BE2C (cell line): ENCODE measurements around the gene LAMA2.

Experiments
- DNase-seq: peaks from one replicate; pipeline ENCODE4 v3.0.0-alpha.2; 2020
- H3K27me3 ChIP-seq: fragments of 250-450 bp; sonication (Bioruptor Pico); 2 replicates; pipeline ENCODE4 v1.5.1; 2020; ENCODE audit warnings: mild to moderate bottlenecking
- H3K36me3 ChIP-seq: fragments of 250-450 bp; sonication (Bioruptor Pico); 2 replicates; pipeline ENCODE4 v1.5.1; 2020; ENCODE audit warnings: mild to moderate bottlenecking
- H3K4me1 ChIP-seq: fragments of 250-450 bp; sonication (Bioruptor Pico); 2 replicates; pipeline ENCODE4 v1.5.1; 2020
- H3K4me3 ChIP-seq: 2 replicates; pipeline ENCODE4 v1.5.1; 2011; ENCODE audit warnings: low read depth, low read length
- H3K9me3 ChIP-seq: fragments of 250-450 bp; sonication (Bioruptor Pico); 2 replicates; pipeline ENCODE4 v1.5.1; 2020
- TF ChIP-seq, protein P1 (sequence below): IDR thresholded peaks from 2 replicates; pipeline ENCODE4 v1.5.1; 2012; ENCODE audit warnings: mild to moderate bottlenecking, low read depth, low read length

Gene LAMA2

GRCh38 chr6:129192458-129192989 lies 309.6 kb downstream of the LAMA2 start:
- Histone ChIP-seq H3K9me3 (no peaks in the 10 kb centered on the region), H3K4me3 (no peak overlapping the region), H3K4me1 (no peaks in the 10 kb centered on the region), H3K36me3 (no peaks in the 10 kb centered on the region), H3K27me3 (no peaks in the 10 kb centered on the region)
- TF ChIP-seq, protein P1, sequence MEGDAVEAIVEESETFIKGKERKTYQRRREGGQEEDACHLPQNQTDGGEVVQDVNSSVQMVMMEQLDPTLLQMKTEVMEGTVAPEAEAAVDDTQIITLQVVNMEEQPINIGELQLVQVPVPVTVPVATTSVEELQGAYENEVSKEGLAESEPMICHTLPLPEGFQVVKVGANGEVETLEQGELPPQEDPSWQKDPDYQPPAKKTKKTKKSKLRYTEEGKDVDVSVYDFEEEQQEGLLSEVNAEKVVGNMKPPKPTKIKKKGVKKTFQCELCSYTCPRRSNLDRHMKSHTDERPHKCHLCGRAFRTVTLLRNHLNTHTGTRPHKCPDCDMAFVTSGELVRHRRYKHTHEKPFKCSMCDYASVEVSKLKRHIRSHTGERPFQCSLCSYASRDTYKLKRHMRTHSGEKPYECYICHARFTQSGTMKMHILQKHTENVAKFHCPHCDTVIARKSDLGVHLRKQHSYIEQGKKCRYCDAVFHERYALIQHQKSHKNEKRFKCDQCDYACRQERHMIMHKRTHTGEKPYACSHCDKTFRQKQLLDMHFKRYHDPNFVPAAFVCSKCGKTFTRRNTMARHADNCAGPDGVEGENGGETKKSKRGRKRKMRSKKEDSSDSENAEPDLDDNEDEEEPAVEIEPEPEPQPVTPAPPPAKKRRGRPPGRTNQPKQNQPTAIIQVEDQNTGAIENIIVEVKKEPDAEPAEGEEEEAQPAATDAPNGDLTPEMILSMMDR: no peak
- DNase-seq: no peak

DNA sequence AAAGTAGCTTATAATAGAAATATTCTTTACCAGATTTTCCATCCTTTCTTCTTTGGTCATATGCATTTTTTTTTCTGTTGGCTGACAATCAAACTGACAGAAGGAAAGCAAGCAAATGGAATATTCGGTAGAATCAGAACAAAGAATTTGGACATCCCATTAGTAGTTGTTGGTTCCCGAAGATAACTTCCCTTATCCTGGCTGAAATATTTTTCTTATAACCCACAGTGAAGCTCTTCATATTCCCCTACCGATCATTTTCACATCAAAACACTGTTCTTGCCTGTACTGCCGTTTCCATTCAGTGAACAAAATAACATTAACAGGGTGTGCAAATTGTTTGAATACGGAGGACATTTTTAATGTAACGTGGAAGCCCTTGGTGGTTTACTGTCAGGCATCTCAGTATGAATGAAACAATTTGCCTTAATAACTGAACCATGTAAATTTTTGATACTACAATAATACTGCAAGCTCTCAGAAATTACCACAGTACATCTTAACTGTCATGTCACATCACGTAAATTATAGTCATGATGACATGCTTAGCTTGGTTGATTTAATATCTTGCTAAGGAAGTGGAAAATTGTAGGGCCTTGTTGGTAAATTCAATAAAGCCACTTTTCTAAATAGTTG lies 311.5 kb downstream of the LAMA2 start:
- H3K27me3 ChIP-seq: no peaks in the 10 kb centered on the region
- H3K4me1 ChIP-seq: no peaks in the 10 kb centered on the region
- H3K9me3 ChIP-seq: no peaks in the 10 kb centered on the region
- no peak for DNase-seq
- no peaks in the 10 kb centered on the region for H3K36me3 ChIP-seq
- TF ChIP-seq, protein P1: no peak
- H3K4me3 ChIP-seq: no peak overlapping the region

- H3K9me3 ChIP-seq: no peaks in the 10 kb centered on the region
- no peaks in the 10 kb centered on the region for H3K4me1 ChIP-seq
- no peak for DNase-seq
- no peak overlapping the region for H3K4me3 ChIP-seq
- TF ChIP-seq, protein P1: no peak
- no peaks in the 10 kb centered on the region for H3K27me3 ChIP-seq
- H3K36me3 ChIP-seq: no peaks in the 10 kb centered on the region
Observed at GRCh38 chr6:129195161-129195560, 312.2 kb downstream of the LAMA2 start.

- DNase-seq: no peak
- Histone ChIP-seq H3K4me3 (no peak overlapping the region), H3K4me1 (no peaks in the 10 kb centered on the region), H3K36me3 (no peaks in the 10 kb centered on the region), H3K9me3 (no peaks in the 10 kb centered on the region), H3K27me3 (no peaks in the 10 kb centered on the region)
- TF ChIP-seq, protein P1: no peak
Observed at GRCh38 chr6:129195643-129196042, 312.7 kb downstream of the LAMA2 start.

- Histone ChIP-seq H3K27me3 (no peaks in the 10 kb centered on the region), H3K4me1 (no peaks in the 10 kb centered on the region), H3K9me3 (no peaks in the 10 kb centered on the region), H3K36me3 (no peaks in the 10 kb centered on the region), H3K4me3 (no peak overlapping the region)
- TF ChIP-seq, protein P1: no peak
- DNase-seq: no peak
Observed at GRCh38 chr6:129197154-129197553, 314.2 kb downstream of the LAMA2 start.

- TF ChIP-seq, protein P1: no peak
- no peak for DNase-seq
- H3K27me3 ChIP-seq: no peaks in the 10 kb centered on the region
- H3K9me3 ChIP-seq: no peaks in the 10 kb centered on the region
- no peaks in the 10 kb centered on the region for H3K36me3 ChIP-seq
- no peak overlapping the region for H3K4me3 ChIP-seq
- H3K4me1 ChIP-seq: no peaks in the 10 kb centered on the region
Observed at GRCh38 chr6:129200151-129200550, 317.2 kb downstream of the LAMA2 start.
